ENCODE results near the gene CDK6.

- TF ChIP-seq POLR2A (IDR thresholded peaks at IDR 0.05; ENCODE audit: low read depth, low read length) (no peak), ZNF274 (IDR thresholded peaks at IDR 0.05; ENCODE audit: insufficient read depth, insufficient read length) (no peak), EZH2 (IDR thresholded peaks at IDR 0.05; ENCODE audit: borderline replicate concordance, control insufficient read depth, low read depth, low read length) (no peak), CTCF (IDR thresholded peaks at IDR 0.05 in 2 of 3, conservative IDR thresholded peaks at IDR 0.05 in 1 of 3; ENCODE audit: control insufficient read depth in 2 of 3, extremely low read depth in 1 of 3, insufficient read depth in 1 of 3, low read depth in 3 of 3, low read length in 3 of 3) (no peak), MAX (IDR thresholded peaks at IDR 0.05; ENCODE audit: low read depth, low read length) (no peak), NR2C1 (IDR thresholded peaks at IDR 0.05) (no peak), NBN (IDR thresholded peaks at IDR 0.05) (no peak), EP300 (IDR thresholded peaks at IDR 0.05; ENCODE audit: borderline replicate concordance in 1 of 2, control insufficient read depth in 1 of 2, low read depth in 2 of 2, low read length in 2 of 2) (no peak)
These were observed 55.2 kb downstream of the CDK6 start for GRCh38 chr7:92781117-92781720.

All from GM12878 (cell line).